Cardiac muscle cell (in vitro differentiated cells and primary cell): ENCODE data around the gene CD59. TPM values are rescaled to one million over a fixed set of nuclear protein-coding genes. Genes with fewer than 3 reads are reported as not detected.

Source experiments
- DNase-seq, 2 donors: peaks; one replicate each; pipeline versions ENCODE4 v3.0.0 to v3.0.0-alpha.2; 2010 to 2017; ENCODE audit warnings: low read depth in 1 of 2, low spot score in 1 of 2
- H3K27ac ChIP-seq: fragments of 200-600 bp; sonication (generic); 2 replicates; pipeline ENCODE4 v1.5.1; 2016
- H3K27me3 ChIP-seq: fragments of 200-600 bp; sonication (generic); 2 replicates; pipeline ENCODE4 v1.6.0; 2016; ENCODE audit warnings: control low read depth
- H3K36me3 ChIP-seq: fragments of 200-600 bp; sonication (generic); 2 replicates; pipeline ENCODE4 v1.5.1; 2016; ENCODE audit warnings: control low read depth
- H3K4me1 ChIP-seq: fragments of 200-600 bp; sonication (generic); 2 replicates; pipeline ENCODE4 v1.8.1; 2017; ENCODE audit warnings: low read depth, mild to moderate bottlenecking, mixed run types
- H3K4me3 ChIP-seq: fragments of 200-600 bp; sonication (generic); 2 replicates; pipeline ENCODE4 v1.5.1; 2016; ENCODE audit warnings: mild to moderate bottlenecking
- H3K9me3 ChIP-seq: fragments of 200-600 bp; sonication (generic); 2 replicates; pipeline ENCODE4 v1.5.1; 2017; ENCODE audit warnings: low read depth, mild to moderate bottlenecking, control low read depth
- polyA plus RNA-seq: library from polyadenylated mRNA; unstranded; fragments of >200 nt; fragmentation: Nextera tagmentation; extraction: Ambion mirVana; gene quantifications from 2 replicates; pipeline ENCODE4 v1.2.1, GENCODE V29; 2016
- total RNA-seq: library from RNA; depleted of rRNA; stranded (reverse); fragments of >200 nt; gene quantifications from 2 replicates; pipeline ENCODE4 v1.2.3, GENCODE V29; 2016
- TF ChIP-seq, protein P1 (sequence below): IDR thresholded peaks from 2 replicates; pipeline ENCODE4 v1.5.1; 2012; ENCODE audit warnings: low read depth, mild to moderate bottlenecking, low read length

CD59 gene
- total and polyA plus RNA-seq, 2 experiments from 2014 or later, result 60.6 to 108 TPM

DNA sequence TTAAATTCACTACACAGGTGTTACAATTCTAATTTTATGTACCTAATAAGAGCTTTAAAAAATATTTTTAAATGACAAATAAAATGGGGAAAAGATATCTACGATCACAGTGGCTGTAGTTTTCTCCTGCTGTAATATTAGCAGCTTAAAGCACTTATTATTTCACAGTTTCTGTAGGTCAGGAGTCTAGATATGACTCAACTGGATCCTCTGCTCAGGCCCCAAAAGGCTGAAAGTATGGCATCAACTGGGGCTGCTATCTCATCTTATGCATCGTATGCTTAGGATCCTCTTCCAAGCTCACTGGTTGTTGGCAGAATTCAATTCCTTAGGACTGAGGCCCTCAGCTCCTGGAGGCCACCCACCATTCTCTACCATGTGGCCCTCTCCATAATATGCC, 25.2 kb upstream of the CD59 start:
- Histone ChIP-seq H3K36me3 (peaks cover 13% of the 10 kb centered on the region), H3K27ac (no peak overlapping the region), H3K27me3 (no peaks in the 10 kb centered on the region), H3K4me3 (no peak overlapping the region), H3K9me3 (no peaks in the 10 kb centered on the region), H3K4me1 (no peaks in the 10 kb centered on the region)
- no peak for DNase-seq
- TF ChIP-seq, protein P1, sequence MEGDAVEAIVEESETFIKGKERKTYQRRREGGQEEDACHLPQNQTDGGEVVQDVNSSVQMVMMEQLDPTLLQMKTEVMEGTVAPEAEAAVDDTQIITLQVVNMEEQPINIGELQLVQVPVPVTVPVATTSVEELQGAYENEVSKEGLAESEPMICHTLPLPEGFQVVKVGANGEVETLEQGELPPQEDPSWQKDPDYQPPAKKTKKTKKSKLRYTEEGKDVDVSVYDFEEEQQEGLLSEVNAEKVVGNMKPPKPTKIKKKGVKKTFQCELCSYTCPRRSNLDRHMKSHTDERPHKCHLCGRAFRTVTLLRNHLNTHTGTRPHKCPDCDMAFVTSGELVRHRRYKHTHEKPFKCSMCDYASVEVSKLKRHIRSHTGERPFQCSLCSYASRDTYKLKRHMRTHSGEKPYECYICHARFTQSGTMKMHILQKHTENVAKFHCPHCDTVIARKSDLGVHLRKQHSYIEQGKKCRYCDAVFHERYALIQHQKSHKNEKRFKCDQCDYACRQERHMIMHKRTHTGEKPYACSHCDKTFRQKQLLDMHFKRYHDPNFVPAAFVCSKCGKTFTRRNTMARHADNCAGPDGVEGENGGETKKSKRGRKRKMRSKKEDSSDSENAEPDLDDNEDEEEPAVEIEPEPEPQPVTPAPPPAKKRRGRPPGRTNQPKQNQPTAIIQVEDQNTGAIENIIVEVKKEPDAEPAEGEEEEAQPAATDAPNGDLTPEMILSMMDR, result no peak

DNA sequence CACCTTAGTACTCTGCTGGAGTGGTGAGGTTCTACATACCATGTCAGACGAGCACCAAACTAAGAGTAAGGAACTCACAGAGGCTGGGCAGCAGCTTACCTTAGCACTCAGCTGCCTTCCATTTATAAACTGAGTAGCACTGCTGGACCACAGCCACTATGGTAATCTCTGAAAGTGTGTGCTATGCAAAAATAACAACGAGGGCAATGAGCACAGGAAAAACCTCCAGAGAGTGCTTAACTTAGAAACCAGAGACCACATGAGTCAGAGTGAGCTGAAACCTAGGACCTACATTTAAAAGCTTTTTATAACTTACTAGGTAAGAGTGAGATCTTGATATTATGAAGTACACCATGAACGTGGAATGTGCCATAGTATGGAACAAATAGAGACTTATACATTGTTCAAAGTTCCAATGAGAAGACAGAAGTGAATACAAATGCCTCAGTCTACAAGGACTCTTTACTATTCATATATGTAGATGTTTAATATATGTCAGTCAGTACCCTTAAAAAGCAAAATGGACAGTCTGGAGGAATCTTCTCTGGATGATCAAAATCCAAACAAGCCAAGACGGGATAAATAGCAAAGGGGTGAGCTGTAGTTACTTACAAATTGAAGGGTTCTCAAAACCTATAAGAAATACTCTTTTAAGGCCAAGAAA, 17.2 kb upstream of the CD59 start:
- peak overlapping the region; percentile 15 for H3K27ac ChIP-seq
- peaks cover 17% of the 10 kb centered on the region for H3K36me3 ChIP-seq
- H3K4me1 ChIP-seq, result peaks cover 14% of the 10 kb centered on the region
- H3K9me3 ChIP-seq, result no peaks in the 10 kb centered on the region
- DNase-seq, result peak; percentile 15 to 52
- TF ChIP-seq, protein P1, result no peak
- no peak overlapping the region for H3K4me3 ChIP-seq
- no peaks in the 10 kb centered on the region for H3K27me3 ChIP-seq

DNA sequence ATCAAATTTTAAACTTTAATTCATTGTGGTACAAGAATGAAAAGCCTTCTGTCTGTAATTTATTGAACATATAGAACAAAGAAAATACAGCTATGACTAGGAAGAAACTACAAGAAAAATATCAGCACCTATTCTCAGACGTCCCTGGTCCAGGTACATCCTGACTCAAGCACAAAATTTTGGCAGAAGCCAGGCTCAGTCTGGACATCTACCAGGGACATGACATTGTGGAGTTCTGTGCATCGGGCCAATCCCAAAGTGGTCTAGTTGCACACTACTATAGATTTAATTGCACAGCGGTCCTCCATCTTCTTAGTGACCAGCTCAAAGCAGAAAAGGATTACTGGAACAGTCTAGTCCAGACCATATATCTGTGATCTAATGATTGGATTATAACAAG, 15.7 kb upstream of the CD59 start:
- Histone ChIP-seq H3K9me3 (no peaks in the 10 kb centered on the region), H3K4me1 (peaks cover 14% of the 10 kb centered on the region), H3K4me3 (no peak overlapping the region), H3K27me3 (no peaks in the 10 kb centered on the region), H3K27ac (no peak overlapping the region), H3K36me3 (peaks cover 11% of the 10 kb centered on the region)
- no peak for DNase-seq
- TF ChIP-seq, protein P1, result no peak

DNA sequence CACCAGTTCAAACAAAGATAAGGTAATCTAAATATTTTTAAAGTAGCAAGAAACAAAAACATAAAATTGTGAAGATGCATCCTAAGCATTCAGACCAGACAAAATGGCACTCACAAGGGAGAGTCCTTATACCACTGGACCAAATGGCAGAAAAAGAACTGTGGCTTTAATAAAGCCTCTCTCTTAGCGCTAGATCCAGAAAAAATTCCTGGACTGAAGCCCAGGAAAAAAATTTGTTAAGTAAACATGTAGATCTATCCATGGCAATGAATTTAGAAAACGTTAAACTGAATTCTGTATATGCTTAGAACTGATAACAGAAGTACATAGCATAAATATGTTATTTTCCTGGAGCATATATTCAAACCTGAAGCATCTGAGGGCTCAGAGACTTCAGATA, 11.8 kb upstream of the CD59 start:
- H3K27ac ChIP-seq, result no peak overlapping the region
- peaks cover 4% of the 10 kb centered on the region for H3K4me1 ChIP-seq
- no peak overlapping the region for H3K4me3 ChIP-seq
- peak in 1 of 2 donors; percentile 65 for DNase-seq
- TF ChIP-seq, protein P1, result no peak
- H3K9me3 ChIP-seq, result no peaks in the 10 kb centered on the region
- H3K27me3 ChIP-seq, result no peaks in the 10 kb centered on the region
- H3K36me3 ChIP-seq, result peaks cover 11% of the 10 kb centered on the region

DNA sequence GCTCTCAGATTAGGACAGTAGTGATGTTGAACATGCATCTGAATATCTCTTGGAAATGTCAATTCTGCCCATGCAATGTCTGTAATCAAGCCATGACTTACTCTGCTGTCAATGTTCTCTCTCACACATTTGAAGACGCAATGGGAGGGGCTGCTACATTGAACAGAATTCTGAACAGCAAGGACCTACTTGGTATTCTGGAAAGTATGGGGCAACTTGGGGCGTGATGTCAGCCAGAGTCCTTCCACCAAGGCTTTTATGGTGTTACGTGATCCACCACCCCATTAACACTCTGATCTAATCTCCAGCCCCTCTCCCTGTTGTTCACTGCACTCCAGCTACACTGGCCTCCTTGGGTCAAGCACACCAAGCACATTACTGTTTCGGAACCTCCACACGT, 7.1 kb upstream of the CD59 start:
- no peaks in the 10 kb centered on the region for H3K27me3 ChIP-seq
- H3K36me3 ChIP-seq, result no peaks in the 10 kb centered on the region
- H3K9me3 ChIP-seq, result no peaks in the 10 kb centered on the region
- no peak overlapping the region for H3K27ac ChIP-seq
- no peak overlapping the region for H3K4me3 ChIP-seq
- no peaks in the 10 kb centered on the region for H3K4me1 ChIP-seq
- DNase-seq, result no peak
- TF ChIP-seq, protein P1, result no peak
